CD4-positive, alpha-beta T cell treated with Interferon gamma for 1 hour (primary cell): ENCODE results near the gene MED26.
A peak's percentile ranks its signal among the peaks of the same experiment; 100 is the strongest.
"Not testable (repeated sequence)": the region's sequence is repeated elsewhere in the genome, so short reads cannot be mapped to it uniquely, and the experiment has no call there.

Experiments used
- DNase-seq: peaks from one replicate; pipeline ENCODE4 v3.0.0-alpha.2; 2020

The MED26 gene

GRCh38 chr19:16571822-16572331 is 56.1 kb downstream of the MED26 start:
- DNase-seq, result peak; percentile 38

- DNase-seq, result peak; percentile 19
These were observed 56.7 kb downstream of the MED26 start for GRCh38 chr19:16571283-16571682.

GRCh38 chr19:16569609-16570320 is 58.2 kb downstream of the MED26 start:
- DNase-seq, result no peak

- DNase-seq, result no peak
These were observed 61.3 kb downstream of the MED26 start for GRCh38 chr19:16566702-16567101.

GRCh38 chr19:16566161-16566560 is 61.8 kb downstream of the MED26 start:
- peak; percentile 87 for DNase-seq

GRCh38 chr19:16564842-16565241 is 63.2 kb downstream of the MED26 start:
- DNase-seq, result no peak

GRCh38 chr19:16562608-16563025 is 65.4 kb downstream of the MED26 start:
- DNase-seq, result no peak

GRCh38 chr19:16561382-16561781 is 66.6 kb downstream of the MED26 start:
- DNase-seq, result no peak

- no peak for DNase-seq
These were observed 68.2 kb downstream of the MED26 start for GRCh38 chr19:16559780-16560276.

GRCh38 chr19:16554776-16555175 is 73.2 kb downstream of the MED26 start:
- no peak for DNase-seq

GRCh38 chr19:16551902-16552301 is 76.1 kb downstream of the MED26 start:
- not testable (repeated sequence) for DNase-seq

- no peak for DNase-seq
These were observed 79.0 kb downstream of the MED26 start for GRCh38 chr19:16548956-16549355.

GRCh38 chr19:16544473-16545231 is 83.4 kb downstream of the MED26 start:
- DNase-seq, result no peak

- not testable (repeated sequence) for DNase-seq
These were observed 84.3 kb downstream of the MED26 start for GRCh38 chr19:16543734-16544133.

- no peak for DNase-seq
These were observed 85.0 kb downstream of the MED26 start for GRCh38 chr19:16542910-16543472.

- peak; percentile 93 for DNase-seq
These were observed 85.7 kb downstream of the MED26 start, which contains the start of gene CHERP for GRCh38 chr19:16542045-16542909. Gene CHERP, minus strand, starts transcription at chr19:16542437. Its CDS starts 59 bp downstream, at chr19:16542378.

GRCh38 chr19:16541526-16542044 is 86.4 kb downstream of the MED26 start:
- no peak for DNase-seq

- no peak for DNase-seq
These were observed 87.1 kb downstream of the MED26 start for GRCh38 chr19:16540948-16541347.

GRCh38 chr19:16537111-16537510 is 90.9 kb downstream of the MED26 start:
- DNase-seq, result no peak

- DNase-seq, result no peak
These were observed 91.9 kb downstream of the MED26 start for GRCh38 chr19:16536130-16536529.

GRCh38 chr19:16535381-16535780 is 92.6 kb downstream of the MED26 start:
- DNase-seq, result no peak
